WTC11 (cell line): ENCODE results near the gene NRBF2.

Experiments
- CTCF ChIP-seq: fragments of 200-600 bp; IDR thresholded peaks from 2 replicates; pipeline ENCODE4 v1.8.0; 2022; ENCODE audit warnings: antibody characterized with exemption
- FOXJ3 ChIP-seq: sonication (generic); formaldehyde crosslinking; IDR thresholded peaks from 2 replicates; pipeline ENCODE4 v1.9.0; 2021; ENCODE audit warnings: missing genetic modification reagents, mild to moderate bottlenecking, borderline replicate concordance
- FOXK1 ChIP-seq: sonication (generic); formaldehyde crosslinking; IDR thresholded peaks from 2 replicates; pipeline ENCODE4 v1.8.0; 2022; ENCODE audit warnings: mild to moderate bottlenecking, moderate library complexity, missing genetic modification reagents
- SP1 ChIP-seq: sonication (generic); formaldehyde crosslinking; conservative IDR thresholded peaks from 2 replicates; pipeline ENCODE4 v1.8.1; 2022; ENCODE audit warnings: missing genetic modification reagents
- USF2 ChIP-seq: sonication (generic); formaldehyde crosslinking; IDR thresholded peaks from 2 replicates; pipeline ENCODE4 v1.8.1; 2023; ENCODE audit warnings: mild to moderate bottlenecking, missing genetic modification reagents, moderate library complexity

- TF ChIP-seq FOXJ3 (no peak), USF2 (CRISPR knock-in tag) (no peak), FOXK1 (CRISPR knock-in tag) (no peak), CTCF (no peak), SP1 (CRISPR knock-in tag) (no peak)
Observed at GRCh38 chr10:63142136-63142535, 9.0 kb downstream of the NRBF2 start.
